Peyer's patch (tissue), 4 donors: ENCODE data around the gene SCAP.

Experiments used
- CTCF ChIP-seq, 6 experiments: fragments of 450-650 bp in 4 of 6; fragments of 200-600 bp in 2 of 6; sonication (generic) in 1 of 6; IDR thresholded peaks; one replicate each; pipeline ENCODE4 v1.5.1; 2017 to 2019; ENCODE audit warnings: antibody characterized with exemption in 6 of 6, mild to moderate bottlenecking in 3 of 6, moderate library complexity in 1 of 6
- POLR2A ChIP-seq, 2 donors: fragments of 450-650 bp; IDR thresholded peaks; one replicate each; pipeline ENCODE4 v1.5.1; 2017; ENCODE audit warnings: antibody characterized with exemption in 2 of 2, mild to moderate bottlenecking in 2 of 2, moderate library complexity in 2 of 2

GRCh38 chr3:47479826-47480160 is 4.1 kb upstream of the SCAP start:
- no peak for TF ChIP-seq CTCF (IDR thresholded peaks at IDR 0.05)
- no peak for TF ChIP-seq POLR2A (IDR thresholded peaks at IDR 0.05)
